ENCODE measurements around the gene SERPINB8. TPM values are rescaled to one million over a fixed set of nuclear protein-coding genes. Genes with fewer than 3 reads are reported as not detected.

The SERPINB8 gene
- total RNA-seq, 1 donor from 2014 or later, result 33.8 TPM

DNA sequence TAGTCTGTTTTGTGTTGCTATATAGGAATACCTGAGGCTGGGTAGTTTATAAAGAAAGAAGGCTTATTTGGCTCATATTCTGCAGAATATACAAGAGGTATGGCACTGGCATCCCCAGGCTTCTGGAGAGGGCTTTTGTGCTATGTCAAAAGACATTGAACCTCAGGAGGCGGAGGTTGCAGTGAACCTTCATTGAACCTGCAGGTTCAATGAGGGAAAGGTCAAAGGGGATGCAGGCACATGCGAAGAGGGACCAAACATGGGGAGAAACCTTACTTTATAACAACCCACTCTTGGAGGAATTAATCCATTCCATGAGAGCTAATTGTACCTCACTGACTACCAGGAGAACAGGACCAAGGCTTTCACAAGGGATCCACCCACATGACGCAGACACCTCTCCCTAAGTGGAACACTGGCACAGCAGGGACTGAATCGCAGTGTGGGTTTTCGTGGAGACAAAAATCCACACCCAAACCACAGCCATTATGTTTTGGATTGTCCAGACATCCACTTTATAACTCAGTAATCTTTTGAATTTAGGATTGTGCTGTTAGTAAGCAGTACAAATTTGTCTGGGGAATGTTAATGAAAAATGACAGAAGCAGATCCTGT is 4.1 kb upstream of the SERPINB8 start:
- no peak for DNase-seq (ENCODE audit: low read depth, low spot score)

DNA sequence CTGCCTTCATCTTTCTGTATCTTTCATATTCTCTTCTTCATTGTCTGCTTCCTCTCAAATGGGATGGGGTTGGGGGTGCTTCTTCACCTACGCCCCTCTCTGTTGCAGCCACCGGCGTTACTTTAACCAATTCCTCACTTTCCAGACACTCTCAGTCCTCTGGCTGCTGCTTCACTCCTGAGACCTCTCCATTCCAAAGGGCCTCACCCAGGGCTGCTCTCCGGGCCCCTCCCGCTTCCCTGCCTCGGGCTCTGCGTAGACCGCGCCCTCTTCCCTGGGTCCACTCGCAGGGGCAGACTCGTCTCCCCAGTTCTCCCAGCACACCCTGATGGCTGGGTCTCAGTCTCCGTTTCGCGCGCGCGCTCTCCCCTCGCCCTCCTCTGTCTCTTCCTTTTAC is 926 bp downstream of the SERPINB8 start:
- no peak for DNase-seq (ENCODE audit: low read depth, low spot score)

DNA sequence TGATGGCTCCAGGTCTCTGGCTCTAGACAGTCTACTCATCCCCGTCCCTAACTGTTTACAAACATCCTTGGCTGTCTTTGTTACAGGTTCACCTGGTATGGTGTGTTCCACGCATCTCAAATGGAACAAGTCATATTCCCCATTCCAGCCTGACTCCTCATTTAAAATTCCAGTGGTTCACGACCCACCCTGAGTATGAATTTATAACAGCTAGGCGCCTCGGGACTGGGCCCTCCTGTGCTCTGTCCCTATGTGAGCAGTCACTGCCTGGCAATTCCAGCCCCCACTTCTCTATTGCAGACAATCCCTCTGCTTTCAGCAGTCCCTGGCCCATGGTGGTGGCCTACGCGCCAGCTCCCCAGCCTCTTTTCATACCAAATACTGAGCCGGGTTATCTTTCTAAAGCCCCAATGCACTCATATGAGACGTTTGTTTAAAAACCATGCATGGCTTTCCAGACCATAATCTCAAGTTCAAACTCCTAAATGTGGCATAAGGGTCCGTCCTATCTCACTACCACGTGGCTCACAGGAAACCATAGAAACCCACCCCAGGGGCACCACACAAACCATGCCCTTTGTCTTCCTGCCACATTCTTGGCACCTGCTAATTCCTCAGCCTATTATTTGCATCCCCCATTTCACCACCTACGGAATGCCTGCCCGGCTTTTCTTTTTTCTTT is 1.6 kb downstream of the SERPINB8 start:
- no peak for DNase-seq (ENCODE audit: low read depth, low spot score)

DNA sequence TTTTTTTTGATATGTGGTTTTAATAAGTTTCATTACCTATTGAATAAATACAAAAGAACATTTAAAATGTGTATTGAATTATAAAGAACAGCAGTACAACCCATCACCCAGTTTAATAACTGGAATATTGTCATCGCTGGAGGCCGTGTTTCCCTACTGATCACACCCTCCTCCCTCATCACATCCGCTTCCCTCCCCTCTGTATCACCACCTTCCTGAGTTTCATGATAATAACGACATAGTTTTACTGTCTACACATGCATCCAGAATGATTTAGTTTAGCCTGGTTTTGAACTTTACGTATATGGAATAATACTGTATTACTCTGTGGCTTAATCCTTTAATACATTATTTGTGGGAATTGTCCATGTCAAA is 2.1 kb downstream of the SERPINB8 start:
- DNase-seq (ENCODE audit: low read depth, low spot score), result no peak

DNA sequence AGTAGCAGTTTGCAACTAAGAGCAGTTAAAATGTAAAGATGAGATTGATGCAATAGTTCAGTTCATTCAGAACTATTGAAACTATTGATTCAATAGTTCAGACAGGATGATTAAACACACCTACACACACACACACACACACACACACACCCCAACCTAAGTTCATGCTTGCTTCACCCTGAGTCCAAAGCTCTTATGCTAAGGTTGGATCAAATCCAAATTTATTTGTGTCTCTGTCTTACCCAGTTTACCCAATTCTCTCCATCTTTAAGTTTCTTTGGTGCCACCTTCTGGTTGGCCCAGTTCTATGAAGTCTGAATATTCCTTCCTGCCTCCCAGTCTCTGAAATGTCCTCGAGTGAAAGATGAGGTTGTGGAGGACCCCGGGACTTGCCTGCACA is 5.1 kb downstream of the SERPINB8 start:
- no peak for DNase-seq (ENCODE audit: low read depth, low spot score)

DNA sequence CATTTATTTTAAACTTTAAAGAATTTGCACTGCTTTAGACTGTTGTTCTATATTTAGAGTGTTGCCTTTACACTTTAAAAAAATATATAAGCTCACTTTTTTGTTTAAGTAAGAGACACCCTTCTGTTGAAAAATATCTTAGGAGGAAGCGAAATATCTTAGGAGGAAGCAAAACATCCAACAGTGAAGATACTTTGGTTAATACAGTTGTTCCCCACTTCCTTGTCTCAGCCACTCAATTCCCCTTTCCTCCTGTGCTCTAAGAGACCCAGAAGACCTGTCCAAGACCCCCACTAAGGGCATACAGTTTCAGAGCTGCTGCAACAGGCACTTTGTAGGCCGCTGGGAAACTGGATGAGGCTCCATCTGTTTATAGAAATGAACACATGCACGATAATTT is 5.7 kb downstream of the SERPINB8 start:
- no peak for DNase-seq (ENCODE audit: low read depth, low spot score)

DNA sequence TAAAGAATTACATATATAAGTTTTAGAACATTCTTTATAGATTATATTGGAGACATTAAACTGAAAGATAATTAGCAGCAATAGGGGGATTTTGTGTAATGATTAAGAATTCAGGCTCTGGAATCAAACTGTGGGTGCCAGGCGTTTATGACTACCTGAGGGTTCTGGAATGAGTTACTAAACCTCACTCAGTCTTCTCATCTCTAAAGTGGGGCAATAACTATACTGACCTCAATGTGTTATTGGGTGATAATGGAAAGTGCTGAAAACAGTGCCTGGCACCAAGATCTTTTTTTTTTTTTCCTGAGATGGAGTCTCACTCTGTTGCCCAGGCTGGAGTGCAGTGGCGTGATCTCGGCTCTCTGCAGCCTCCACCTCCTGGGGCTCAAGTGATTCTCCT is 7.2 kb downstream of the SERPINB8 start:
- DNase-seq (ENCODE audit: low read depth, low spot score), result no peak

DNA sequence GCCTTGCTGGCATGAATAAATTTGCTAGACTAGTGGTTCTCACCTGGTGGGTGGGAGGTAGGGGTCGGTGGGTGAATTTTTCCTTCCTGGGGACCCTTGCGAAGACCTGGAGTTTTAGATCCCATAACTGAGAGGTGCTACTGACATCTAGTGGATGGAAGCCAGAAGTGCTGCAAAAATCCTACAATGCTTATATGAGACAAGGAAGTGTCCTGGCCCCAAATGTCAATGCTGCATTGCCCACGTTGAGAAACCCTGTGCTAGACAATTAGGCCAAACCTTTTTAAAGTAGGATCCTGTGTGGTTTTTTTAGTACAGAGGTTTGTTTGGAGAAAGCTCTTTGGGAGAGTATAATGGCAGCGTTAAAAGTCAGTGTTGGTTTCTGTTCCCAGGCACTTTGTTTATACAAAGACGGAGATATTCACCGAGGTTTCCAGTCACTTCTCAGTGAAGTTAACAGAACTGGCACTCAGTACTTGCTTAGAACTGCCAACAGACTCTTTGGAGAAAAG is 9.6 kb downstream of the SERPINB8 start:
- peak; percentile 26 for DNase-seq (ENCODE audit: low read depth, low spot score)

DNA sequence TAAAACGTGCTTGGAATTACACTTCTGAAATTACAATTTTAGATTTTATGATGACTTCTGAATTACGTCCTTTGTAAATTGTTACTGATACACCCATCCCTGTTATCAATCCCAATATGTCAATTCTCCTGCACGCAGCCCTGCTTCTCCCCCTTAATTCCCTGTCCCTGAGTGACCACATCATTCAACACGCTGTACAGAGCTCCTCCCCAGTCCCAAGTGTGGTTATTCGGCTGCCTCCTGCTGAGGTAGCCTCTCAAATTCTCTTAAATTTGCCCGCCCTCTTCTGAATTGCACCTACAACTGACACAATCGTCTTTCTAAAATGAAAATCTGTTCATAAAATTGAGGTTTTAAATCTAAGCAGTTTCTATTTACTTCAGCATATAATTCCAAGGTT is 10.1 kb downstream of the SERPINB8 start:
- DNase-seq (ENCODE audit: low read depth, low spot score), result no peak

DNA sequence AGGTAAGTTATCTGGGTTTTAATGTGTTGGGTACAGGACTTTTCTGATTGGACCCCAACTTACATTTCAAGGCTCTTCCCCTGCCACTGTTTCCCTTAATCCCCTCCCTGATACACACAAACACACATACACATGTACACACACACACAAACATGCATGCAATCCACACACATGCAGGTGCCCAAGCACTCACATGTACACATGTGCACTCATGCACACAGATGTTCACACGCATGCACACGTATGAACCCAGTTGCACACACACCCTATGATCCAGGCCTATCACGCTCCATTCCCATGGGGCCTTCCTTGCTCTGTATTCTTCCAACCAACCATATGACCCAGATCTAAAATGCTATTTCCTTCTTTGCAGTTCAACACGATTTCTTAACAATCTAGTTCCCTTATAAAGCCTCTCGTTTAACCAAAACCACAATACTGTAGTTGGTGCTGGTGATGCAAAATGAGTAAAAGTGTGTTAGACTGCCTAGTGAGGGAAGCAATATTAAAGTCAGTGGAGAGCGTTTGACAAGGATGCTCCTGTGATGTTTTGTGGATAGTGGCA is 11.1 kb downstream of the SERPINB8 start:
- no peak for DNase-seq (ENCODE audit: low read depth, low spot score)

DNA sequence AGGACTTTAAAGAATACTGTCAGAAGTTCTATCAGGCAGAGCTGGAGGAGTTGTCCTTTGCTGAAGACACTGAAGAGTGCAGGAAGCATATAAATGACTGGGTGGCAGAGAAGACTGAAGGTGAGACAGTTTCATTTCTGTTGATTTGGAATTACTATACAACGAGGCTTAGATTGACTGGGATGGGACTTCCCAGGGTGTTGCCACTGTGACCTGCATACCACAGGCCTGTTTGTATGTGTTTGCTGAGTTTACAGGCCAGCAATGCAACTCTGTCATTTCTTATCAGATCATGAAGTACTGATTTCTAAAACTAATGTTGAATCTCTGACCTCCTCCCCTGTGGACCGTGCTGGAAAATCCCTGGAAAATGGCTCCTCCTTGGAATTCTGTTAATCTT is 11.8 kb downstream of the SERPINB8 start:
- DNase-seq (ENCODE audit: low read depth, low spot score), result no peak

DNA sequence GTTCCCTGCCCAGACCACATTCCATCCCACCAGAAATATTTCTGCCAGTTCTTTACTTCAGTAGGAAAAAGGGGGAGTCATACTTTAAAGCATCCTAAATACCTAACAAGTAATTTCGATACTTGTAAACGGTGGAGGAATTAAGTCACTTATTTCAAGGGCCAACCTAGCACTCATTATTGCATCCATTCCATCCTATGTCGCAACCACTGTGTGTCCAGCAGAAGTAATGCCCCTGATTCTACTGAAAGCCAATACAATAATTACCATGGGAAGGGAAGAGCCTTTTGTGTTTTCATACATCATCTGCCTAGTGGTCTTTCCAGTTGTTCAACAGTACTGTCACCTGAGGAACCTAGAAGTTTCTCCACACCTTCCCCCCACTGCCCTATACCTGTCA is 12.5 kb downstream of the SERPINB8 start:
- no peak for DNase-seq (ENCODE audit: low read depth, low spot score)

DNA sequence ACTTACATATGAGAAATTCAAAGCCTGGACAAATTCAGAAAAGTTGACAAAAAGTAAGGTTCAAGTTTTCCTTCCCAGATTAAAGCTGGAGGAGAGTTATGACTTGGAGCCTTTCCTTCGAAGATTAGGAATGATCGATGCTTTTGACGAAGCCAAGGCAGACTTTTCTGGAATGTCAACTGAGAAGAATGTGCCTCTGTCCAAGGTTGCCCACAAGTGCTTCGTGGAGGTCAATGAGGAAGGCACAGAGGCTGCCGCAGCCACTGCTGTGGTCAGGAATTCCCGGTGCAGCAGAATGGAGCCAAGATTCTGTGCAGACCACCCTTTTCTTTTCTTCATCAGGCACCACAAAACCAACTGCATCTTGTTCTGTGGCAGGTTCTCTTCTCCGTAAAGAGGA is 17.0 kb downstream of the SERPINB8 start:
- no peak for DNase-seq (ENCODE audit: low read depth, low spot score)

DNA sequence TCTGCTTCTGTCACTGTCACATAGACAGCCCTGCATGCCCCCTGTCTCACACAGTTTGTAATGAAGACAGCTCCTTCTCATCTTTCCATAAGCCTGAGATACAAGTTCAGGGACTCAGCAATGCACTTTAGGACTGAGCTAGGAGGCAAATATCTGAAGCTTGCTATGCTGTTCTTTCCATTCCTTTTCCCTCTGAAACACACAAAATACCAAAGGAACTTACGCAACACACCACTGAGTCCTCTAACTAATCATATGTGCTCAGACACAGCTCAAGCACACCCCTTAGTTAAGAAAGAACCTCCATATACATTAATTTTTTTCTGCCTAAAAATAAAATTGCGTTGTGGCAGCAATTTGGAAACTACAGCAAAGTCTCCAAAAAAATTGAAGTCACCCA is 17.9 kb downstream of the SERPINB8 start:
- DNase-seq (ENCODE audit: low read depth, low spot score), result no peak

DNA sequence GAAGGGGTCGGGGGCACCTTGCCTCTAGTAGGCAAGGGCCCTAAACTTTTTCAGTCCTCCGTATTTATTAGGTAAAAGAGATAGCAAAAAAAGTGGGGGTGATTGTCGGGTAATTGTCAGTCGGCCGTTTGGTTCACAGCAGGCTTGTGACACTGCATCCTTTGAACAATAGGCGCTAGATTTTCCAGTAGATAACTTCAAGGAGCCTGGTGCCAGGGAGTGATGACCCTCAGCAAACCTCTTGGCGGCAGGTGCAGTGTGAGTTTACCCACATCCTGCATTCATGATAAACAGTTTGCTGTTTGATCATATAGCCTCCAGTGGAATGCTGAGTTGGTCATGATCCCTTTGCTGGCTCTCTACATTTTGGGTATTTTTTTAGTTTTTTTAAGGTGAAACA is 22.9 kb downstream of the SERPINB8 start:
- no peak for DNase-seq (ENCODE audit: low read depth, low spot score)

DNA sequence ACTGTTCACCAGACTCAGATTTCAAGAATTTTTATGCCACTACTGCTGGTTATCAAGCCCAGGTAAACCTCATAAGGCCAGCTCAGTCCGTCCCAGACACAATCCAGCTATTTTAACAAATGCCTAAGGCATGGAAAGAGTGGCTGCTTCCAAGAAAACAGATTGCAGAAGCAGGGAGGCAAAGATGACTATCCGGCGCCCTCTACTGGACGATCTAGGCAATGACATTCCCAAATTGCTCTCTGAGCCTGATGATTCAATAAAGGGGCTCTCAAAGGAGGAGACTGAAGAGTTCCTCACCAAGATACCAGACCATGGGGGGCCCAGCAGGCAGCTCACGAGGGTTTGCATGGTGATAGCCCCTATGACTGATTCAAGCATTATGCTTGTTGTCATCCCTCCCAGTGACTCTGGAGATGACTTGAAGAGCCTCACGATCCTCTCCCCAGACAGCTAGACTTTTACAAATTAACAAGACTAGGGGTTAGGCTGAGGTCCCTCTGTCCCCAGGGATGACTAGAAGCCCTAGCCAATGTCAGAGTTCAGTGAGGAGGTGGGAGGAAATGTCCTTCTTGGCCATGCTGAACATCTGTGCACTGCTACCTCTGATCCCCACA is 25.0 kb downstream of the SERPINB8 start:
- DNase-seq (ENCODE audit: low read depth, low spot score), result no peak

DNA sequence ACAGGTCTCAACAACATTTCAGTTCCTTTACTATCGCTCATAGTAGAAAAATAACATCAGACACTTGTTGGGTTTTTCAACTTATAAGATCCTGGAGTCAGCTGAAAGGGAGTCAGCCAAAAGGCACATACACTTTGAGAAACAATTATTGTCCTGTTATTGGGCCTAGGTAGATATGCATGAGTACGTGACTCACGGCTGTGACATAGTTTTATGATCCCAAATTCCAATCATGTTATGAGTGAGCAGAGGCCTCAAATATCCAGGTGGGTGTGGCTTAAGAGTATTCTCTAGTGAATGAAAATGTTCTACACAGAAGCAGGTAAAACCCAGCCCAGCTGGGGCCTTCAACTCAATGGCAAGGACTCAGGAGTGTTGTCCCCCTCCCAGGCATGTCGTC is 27.2 kb downstream of the SERPINB8 start:
- DNase-seq (ENCODE audit: low read depth, low spot score), result no peak

DNA sequence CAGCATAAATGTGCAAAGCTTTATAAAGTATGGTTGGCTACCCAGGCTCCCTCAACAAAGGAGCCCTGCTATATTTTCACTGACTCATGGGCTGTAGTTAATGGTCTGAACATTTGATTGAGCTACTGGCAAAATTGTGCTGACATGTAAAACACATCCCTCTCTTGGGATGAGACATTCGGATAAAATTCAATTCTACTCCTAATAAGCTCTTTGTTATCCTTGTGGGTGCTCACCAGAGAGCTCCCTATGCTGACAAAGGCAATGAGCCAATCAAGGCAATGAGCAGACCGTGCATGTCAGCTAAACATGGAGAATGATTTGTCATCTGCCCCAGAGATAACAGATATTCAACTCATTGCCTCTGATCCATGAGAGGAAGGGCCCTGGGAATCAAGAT is 27.7 kb downstream of the SERPINB8 start:
- no peak for DNase-seq (ENCODE audit: low read depth, low spot score)

DNA sequence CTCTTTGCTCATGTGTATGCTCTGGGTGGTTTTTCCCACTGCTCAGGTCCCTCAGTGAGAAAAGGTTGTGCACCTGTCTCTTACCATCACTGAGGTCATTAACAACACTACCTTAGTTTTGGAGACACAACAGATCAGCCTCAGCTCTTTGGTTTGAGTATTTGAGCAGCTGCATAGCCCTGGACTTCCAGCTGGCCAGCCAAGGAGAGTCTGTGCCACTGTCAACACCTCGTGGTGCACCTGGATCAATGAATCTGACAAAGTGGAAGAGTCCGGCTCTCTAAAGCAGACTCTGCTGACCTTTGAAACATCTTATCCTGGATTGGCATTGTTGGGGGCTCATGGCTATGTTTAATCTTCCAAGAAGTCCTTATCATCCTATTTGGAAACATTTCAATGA is 30.0 kb downstream of the SERPINB8 start:
- no peak for DNase-seq (ENCODE audit: low read depth, low spot score)

DNA sequence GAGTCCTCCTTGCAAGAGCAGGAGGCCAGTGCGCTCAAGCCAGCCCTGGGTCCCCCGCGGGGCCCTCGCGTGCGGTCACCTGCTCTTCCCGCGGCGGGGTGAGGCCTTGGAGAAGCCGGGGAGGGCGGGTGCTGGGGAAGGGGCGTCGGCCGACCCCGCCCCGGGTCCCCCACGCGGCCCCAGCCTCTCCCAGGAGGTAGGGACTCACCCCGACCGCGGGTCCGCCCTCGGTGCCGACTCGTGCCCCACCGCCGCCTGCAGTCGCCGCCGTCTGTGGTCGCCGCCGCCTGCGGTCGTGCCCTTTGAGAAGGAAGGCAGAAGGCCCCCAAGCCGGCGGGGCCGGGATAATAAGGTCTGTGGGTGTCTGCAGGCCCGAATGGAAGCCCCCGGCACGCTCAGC is 32.7 kb downstream of the SERPINB8 start:
- DNase-seq (ENCODE audit: low read depth, low spot score), result no peak

DNA sequence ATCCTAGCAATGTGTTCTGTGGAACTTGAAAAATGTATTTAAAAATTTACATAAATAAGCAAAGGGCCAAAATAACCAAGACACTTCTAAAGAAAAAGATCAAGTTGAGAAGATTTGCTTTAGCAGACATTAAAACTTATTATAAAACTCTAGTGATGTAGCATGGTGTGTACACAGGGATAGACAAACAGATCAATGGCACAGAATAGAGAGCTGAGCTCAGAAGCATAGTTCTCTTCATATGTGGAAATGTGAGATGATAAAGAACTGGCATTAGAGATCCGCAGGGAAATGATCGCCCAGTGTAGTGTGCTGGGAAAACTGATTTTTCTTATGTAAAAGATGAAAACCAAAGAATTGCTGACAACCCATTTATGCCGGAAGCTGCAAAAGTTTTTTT is 39.4 kb downstream of the SERPINB8 start:
- no peak for DNase-seq (ENCODE audit: low read depth, low spot score)

DNA sequence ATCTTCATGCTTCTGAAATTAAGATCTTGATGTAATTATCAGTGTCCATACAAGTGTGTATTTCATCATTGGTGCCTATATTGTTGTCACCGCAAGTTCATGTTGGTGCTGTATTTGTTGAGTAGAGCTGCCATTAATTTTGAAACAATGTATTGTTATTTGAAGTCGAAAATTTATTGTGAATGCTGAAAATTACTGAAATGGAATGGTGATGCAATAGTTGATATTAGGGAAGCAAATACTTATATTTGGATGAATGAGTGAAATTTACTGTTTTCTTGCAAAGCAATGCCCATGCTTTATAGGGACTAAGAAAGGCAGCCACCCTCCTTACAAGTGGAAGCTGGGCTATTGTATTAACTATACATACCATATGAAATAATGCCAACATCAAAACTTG is 41.6 kb downstream of the SERPINB8 start:
- no peak for DNase-seq (ENCODE audit: low read depth, low spot score)

DNA sequence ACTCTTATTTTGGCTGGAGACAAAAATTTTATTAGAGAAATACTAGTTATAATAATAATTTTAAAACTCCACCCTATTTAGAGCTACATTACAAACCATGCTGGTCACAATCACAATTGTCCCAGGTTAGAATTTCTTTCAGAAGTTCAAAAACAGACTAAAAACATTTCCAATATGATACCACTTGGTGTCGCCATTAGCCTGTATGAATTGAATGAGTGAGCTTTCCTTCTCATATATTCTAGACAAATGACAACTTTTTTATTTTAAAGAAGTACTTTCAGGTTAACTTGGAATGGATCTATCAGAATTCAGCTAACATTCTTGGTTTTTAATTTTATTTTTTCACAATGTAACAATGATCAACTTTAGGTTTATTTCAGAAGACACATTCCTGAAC is 48.0 kb downstream of the SERPINB8 start:
- DNase-seq (ENCODE audit: low read depth, low spot score), result no peak

Measured in pulmonary artery endothelial cell (primary cell).